ENCODE results near the gene COBL.

- no peak for TF ChIP-seq EGR1 (IDR thresholded peaks at IDR 0.05)
- no peak for TF ChIP-seq RAD21 (IDR thresholded peaks at IDR 0.05; ENCODE audit: low read depth)
- TF ChIP-seq FOXM1 (IDR thresholded peaks at IDR 0.05; ENCODE audit: borderline replicate concordance, low read depth) = no peak
- no peak for TF ChIP-seq CREB1 (IDR thresholded peaks at IDR 0.05; ENCODE audit: low read depth)
- no peak for TF ChIP-seq EP300 (IDR thresholded peaks at IDR 0.05; ENCODE audit: borderline replicate concordance)
- TF ChIP-seq TAF1 (IDR thresholded peaks at IDR 0.05; ENCODE audit: low read depth) = no peak
- no peak for TF ChIP-seq YY1 (IDR thresholded peaks at IDR 0.05; ENCODE audit: low read depth)
- TF ChIP-seq MAX (IDR thresholded peaks at IDR 0.05) = no peak
- TF ChIP-seq CEBPB (IDR thresholded peaks at IDR 0.05) = no peak
Observed at GRCh38 chr7:51010534-51010933, 306.1 kb downstream of the COBL start.
